Effector memory CD4-positive, alpha-beta T cell (primary cell): ENCODE measurements around the gene XPNPEP2.

ENCODE experiments used
- DNase-seq, 3 donors: peaks; one replicate each; pipeline ENCODE4 v3.0.0-alpha.2; 2020
- H3K27ac ChIP-seq: 2 replicates; pipeline ENCODE4 v1.7.0; 2013; ENCODE audit warnings: mild to moderate bottlenecking, low read length, moderate library complexity; ENCODE audit not compliant: insufficient read depth, poor library complexity, severe bottlenecking
- H3K27me3 ChIP-seq: replicated peaks from 2 replicates; pipeline ENCODE4 v1.7.0; 2013; ENCODE audit warnings: mild to moderate bottlenecking, low read length; ENCODE audit not compliant: insufficient read depth, control insufficient read depth, poor library complexity, severe bottlenecking
- H3K36me3 ChIP-seq: 2 replicates; pipeline ENCODE4 v1.7.0; 2013; ENCODE audit warnings: mild to moderate bottlenecking, low read length, moderate library complexity; ENCODE audit not compliant: control insufficient read depth, insufficient read depth
- H3K4me1 ChIP-seq: 2 replicates; pipeline ENCODE4 v1.7.0; 2013; ENCODE audit warnings: low read length, mild to moderate bottlenecking; ENCODE audit not compliant: control insufficient read depth, insufficient read depth, poor library complexity, severe bottlenecking
- H3K4me3 ChIP-seq: 2 replicates; pipeline ENCODE4 v1.7.0; 2013; ENCODE audit warnings: low read length, low read depth, mild to moderate bottlenecking; ENCODE audit not compliant: insufficient read depth, poor library complexity, severe bottlenecking
- H3K9me3 ChIP-seq: 2 replicates; pipeline ENCODE4 v1.7.0; 2013; ENCODE audit warnings: mild to moderate bottlenecking, low read length, moderate library complexity; ENCODE audit not compliant: control insufficient read depth

XPNPEP2 gene

GRCh38 chrX:129760981-129761380 is 22.2 kb downstream of the XPNPEP2 start:
- Histone ChIP-seq H3K27me3 (no peaks in the 10 kb centered on the region), H3K27ac (no peak overlapping the region), H3K4me1 (peaks cover 47% of the 10 kb centered on the region), H3K36me3 (no peaks in the 10 kb centered on the region), H3K4me3 (no peak overlapping the region), H3K9me3 (no peaks in the 10 kb centered on the region)
- no peak for DNase-seq

- DNase-seq, result no peak
- H3K36me3 ChIP-seq, result no peaks in the 10 kb centered on the region
Observed at GRCh38 chrX:129761596-129761995, 22.8 kb downstream of the XPNPEP2 start.

GRCh38 chrX:129762448-129762847 is 23.7 kb downstream of the XPNPEP2 start:
- Histone ChIP-seq H3K4me1 (peaks cover 41% of the 10 kb centered on the region), H3K27ac (no peak overlapping the region), H3K27me3 (no peaks in the 10 kb centered on the region), H3K4me3 (no peak overlapping the region), H3K36me3 (no peaks in the 10 kb centered on the region), H3K9me3 (no peaks in the 10 kb centered on the region)
- DNase-seq, result no peak

More at GRCh38 chrX:129761596-129761995, 22.8 kb downstream of the XPNPEP2 start:
- no peaks in the 10 kb centered on the region for H3K9me3 ChIP-seq
- H3K27ac ChIP-seq, result no peak overlapping the region
- no peak overlapping the region for H3K4me3 ChIP-seq
- no peaks in the 10 kb centered on the region for H3K27me3 ChIP-seq
- peaks cover 41% of the 10 kb centered on the region for H3K4me1 ChIP-seq

GRCh38 chrX:129763666-129764065 is 24.9 kb downstream of the XPNPEP2 start:
- DNase-seq, result no peak
- H3K4me1 ChIP-seq, result peaks cover 43% of the 10 kb centered on the region

GRCh38 chrX:129768186-129768585 is 29.4 kb downstream of the XPNPEP2 start:
- H3K27me3 ChIP-seq, result no peaks in the 10 kb centered on the region

More at GRCh38 chrX:129763666-129764065, 24.9 kb downstream of the XPNPEP2 start:
- H3K4me3 ChIP-seq, result no peak overlapping the region
- H3K9me3 ChIP-seq, result no peaks in the 10 kb centered on the region
- H3K27me3 ChIP-seq, result no peaks in the 10 kb centered on the region
- no peaks in the 10 kb centered on the region for H3K36me3 ChIP-seq
- no peak overlapping the region for H3K27ac ChIP-seq

GRCh38 chrX:129768586-129769466 is 30.0 kb downstream of the XPNPEP2 start:
- no peaks in the 10 kb centered on the region for H3K27me3 ChIP-seq
- no peaks in the 10 kb centered on the region for H3K36me3 ChIP-seq
- H3K4me1 ChIP-seq, result peaks cover 58% of the 10 kb centered on the region
- peak overlapping the region; percentile 53 for H3K27ac ChIP-seq
- DNase-seq, result no peak
- no peaks in the 10 kb centered on the region for H3K9me3 ChIP-seq
- H3K4me3 ChIP-seq, result no peak overlapping the region

More at GRCh38 chrX:129768186-129768585, 29.4 kb downstream of the XPNPEP2 start:
- DNase-seq, result no peak
- Histone ChIP-seq H3K36me3 (no peaks in the 10 kb centered on the region), H3K27ac (peak overlapping the region; percentile 53), H3K4me3 (no peak overlapping the region), H3K9me3 (no peaks in the 10 kb centered on the region), H3K4me1 (peaks cover 55% of the 10 kb centered on the region)

GRCh38 chrX:129769467-129770154 is 30.8 kb downstream of the XPNPEP2 start:
- H3K4me1 ChIP-seq, result peaks cover 64% of the 10 kb centered on the region
- H3K4me3 ChIP-seq, result no peak overlapping the region
- peak overlapping the region; percentile 53 for H3K27ac ChIP-seq

GRCh38 chrX:129771266-129771995 is 32.7 kb downstream of the XPNPEP2 start:
- peak overlapping the region; percentile 55 for H3K27ac ChIP-seq
- no peak for DNase-seq

More at GRCh38 chrX:129769467-129770154, 30.8 kb downstream of the XPNPEP2 start:
- DNase-seq, result peak; percentile 61 to 69 (median 66)
- H3K36me3 ChIP-seq, result no peaks in the 10 kb centered on the region
- H3K27me3 ChIP-seq, result no peaks in the 10 kb centered on the region
- no peaks in the 10 kb centered on the region for H3K9me3 ChIP-seq

GRCh38 chrX:129772796-129773431 is 34.1 kb downstream of the XPNPEP2 start:
- Histone ChIP-seq H3K27me3 (no peaks in the 10 kb centered on the region), H3K27ac (peak overlapping the region; percentile 51), H3K4me3 (no peak overlapping the region), H3K9me3 (no peaks in the 10 kb centered on the region), H3K36me3 (no peaks in the 10 kb centered on the region), H3K4me1 (peaks cover 78% of the 10 kb centered on the region)
- peak in 1 of 3 donors; percentile 34 for DNase-seq

More at GRCh38 chrX:129771266-129771995, 32.7 kb downstream of the XPNPEP2 start:
- Histone ChIP-seq H3K27me3 (no peaks in the 10 kb centered on the region), H3K4me3 (no peak overlapping the region), H3K9me3 (no peaks in the 10 kb centered on the region), H3K36me3 (no peaks in the 10 kb centered on the region), H3K4me1 (peaks cover 73% of the 10 kb centered on the region)
